ENCODE data around the gene FOXO3. TPM values are rescaled to one million over a fixed set of nuclear protein-coding genes. Genes with fewer than 3 reads are reported as not detected.

Gene FOXO3
- polyA plus RNA-seq, 1 donor (not counting 4 experiments of a cell fraction or from before 2014, with no cell fraction given) = 17.6 TPM

- no peaks in the 10 kb centered on the region for H4K20me1 ChIP-seq (ENCODE audit: control insufficient read depth, extremely low read depth, insufficient read depth, low read length)
- H3K9me3 ChIP-seq (ENCODE audit: control insufficient read depth, low read depth, low read length) = no peaks in the 10 kb centered on the region
- no peaks in the 10 kb centered on the region for H3K36me3 ChIP-seq (ENCODE audit: control insufficient read depth in 2 of 2, extremely low read depth in 1 of 2, insufficient read depth in 2 of 2, low read length in 2 of 2)
- H3K27me3 ChIP-seq (ENCODE audit: control insufficient read depth, extremely low read depth, insufficient read depth, low read length) = no peaks in the 10 kb centered on the region
- H2AFZ ChIP-seq (ENCODE audit: control insufficient read depth, low read length) = no peak overlapping the region
- peaks cover 54% of the 10 kb centered on the region for H3K4me1 ChIP-seq (ENCODE audit: control insufficient read depth, extremely low read depth, insufficient read depth, low read length)
- H3K9me1 ChIP-seq (ENCODE audit: control insufficient read depth, extremely low read depth, insufficient read depth, low read length) = no peaks in the 10 kb centered on the region
- TF ChIP-seq, protein P1, sequence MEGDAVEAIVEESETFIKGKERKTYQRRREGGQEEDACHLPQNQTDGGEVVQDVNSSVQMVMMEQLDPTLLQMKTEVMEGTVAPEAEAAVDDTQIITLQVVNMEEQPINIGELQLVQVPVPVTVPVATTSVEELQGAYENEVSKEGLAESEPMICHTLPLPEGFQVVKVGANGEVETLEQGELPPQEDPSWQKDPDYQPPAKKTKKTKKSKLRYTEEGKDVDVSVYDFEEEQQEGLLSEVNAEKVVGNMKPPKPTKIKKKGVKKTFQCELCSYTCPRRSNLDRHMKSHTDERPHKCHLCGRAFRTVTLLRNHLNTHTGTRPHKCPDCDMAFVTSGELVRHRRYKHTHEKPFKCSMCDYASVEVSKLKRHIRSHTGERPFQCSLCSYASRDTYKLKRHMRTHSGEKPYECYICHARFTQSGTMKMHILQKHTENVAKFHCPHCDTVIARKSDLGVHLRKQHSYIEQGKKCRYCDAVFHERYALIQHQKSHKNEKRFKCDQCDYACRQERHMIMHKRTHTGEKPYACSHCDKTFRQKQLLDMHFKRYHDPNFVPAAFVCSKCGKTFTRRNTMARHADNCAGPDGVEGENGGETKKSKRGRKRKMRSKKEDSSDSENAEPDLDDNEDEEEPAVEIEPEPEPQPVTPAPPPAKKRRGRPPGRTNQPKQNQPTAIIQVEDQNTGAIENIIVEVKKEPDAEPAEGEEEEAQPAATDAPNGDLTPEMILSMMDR (optimal IDR thresholded peaks at IDR 0.05 in 1 of 3, IDR thresholded peaks at IDR 0.05 in 1 of 3, conservative IDR thresholded peaks at IDR 0.05 in 1 of 3; ENCODE audit: extremely low read depth in 1 of 3, insufficient read depth in 2 of 3, low read length in 3 of 3) = no peak
- no peak for TF ChIP-seq EZH2 (IDR thresholded peaks at IDR 0.05; ENCODE audit: low read length)
- H3K79me2 ChIP-seq (ENCODE audit: control insufficient read depth, insufficient read depth, low read length) = peaks cover 62% of the 10 kb centered on the region
- H3K9ac ChIP-seq (ENCODE audit: control insufficient read depth, extremely low read depth, insufficient read depth, low read length) = no peak overlapping the region
- H3K4me3 ChIP-seq (ENCODE audit: control insufficient read depth in 2 of 3, extremely low read depth in 1 of 3, insufficient read depth in 2 of 3, low read depth in 1 of 3, low read length in 3 of 3) = no peak overlapping the region
- FAIRE-seq (no peak), DNase-seq (ENCODE audit: low read depth, low spot score) (no peak)
- dilution Hi-C loops (cut with MboI; ENCODE audit: extremely low pct_ligation_motif_present, low sequenced_read_pairs) = no loop called here
- peak overlapping the region; percentile 27 for H3K4me2 ChIP-seq (ENCODE audit: control insufficient read depth, extremely low read depth, insufficient read depth, low read depth, low read length)
- H3K27ac ChIP-seq (ENCODE audit: control insufficient read depth, insufficient read depth, low read length) = no peak overlapping the region
Measured at GRCh38 chr6:108653949-108654348, 93.2 kb downstream of the FOXO3 start.

GRCh38 chr6:108654465-108655106 is 93.9 kb downstream of the FOXO3 start:
- no peaks in the 10 kb centered on the region for H3K9me1 ChIP-seq (ENCODE audit: control insufficient read depth, extremely low read depth, insufficient read depth, low read length)
- dilution Hi-C loops (cut with MboI; ENCODE audit: extremely low pct_ligation_motif_present, low sequenced_read_pairs) = no loop called here
- FAIRE-seq (no peak), DNase-seq (ENCODE audit: low read depth, low spot score) (no peak)
- H3K27me3 ChIP-seq (ENCODE audit: control insufficient read depth, extremely low read depth, insufficient read depth, low read length) = no peaks in the 10 kb centered on the region
- H3K4me1 ChIP-seq (ENCODE audit: control insufficient read depth, extremely low read depth, insufficient read depth, low read length) = peaks cover 54% of the 10 kb centered on the region
- no peaks in the 10 kb centered on the region for H3K9me3 ChIP-seq (ENCODE audit: control insufficient read depth, low read depth, low read length)
- no peak overlapping the region for H3K27ac ChIP-seq (ENCODE audit: control insufficient read depth, insufficient read depth, low read length)
- H3K4me3 ChIP-seq (ENCODE audit: control insufficient read depth in 2 of 3, extremely low read depth in 1 of 3, insufficient read depth in 2 of 3, low read depth in 1 of 3, low read length in 3 of 3) = no peak overlapping the region
- peak overlapping the region; percentile 27 for H3K4me2 ChIP-seq (ENCODE audit: control insufficient read depth, extremely low read depth, insufficient read depth, low read depth, low read length)
- no peak overlapping the region for H3K9ac ChIP-seq (ENCODE audit: control insufficient read depth, extremely low read depth, insufficient read depth, low read length)
- H2AFZ ChIP-seq (ENCODE audit: control insufficient read depth, low read length) = no peak overlapping the region
- H4K20me1 ChIP-seq (ENCODE audit: control insufficient read depth, extremely low read depth, insufficient read depth, low read length) = no peaks in the 10 kb centered on the region
- TF ChIP-seq EZH2 (IDR thresholded peaks at IDR 0.05; ENCODE audit: low read length) = no peak
- TF ChIP-seq, protein P1 (optimal IDR thresholded peaks at IDR 0.05 in 1 of 3, IDR thresholded peaks at IDR 0.05 in 1 of 3, conservative IDR thresholded peaks at IDR 0.05 in 1 of 3; ENCODE audit: extremely low read depth in 1 of 3, insufficient read depth in 2 of 3, low read length in 3 of 3) = no peak
- H3K36me3 ChIP-seq (ENCODE audit: control insufficient read depth in 2 of 2, extremely low read depth in 1 of 2, insufficient read depth in 2 of 2, low read length in 2 of 2) = no peaks in the 10 kb centered on the region
- H3K79me2 ChIP-seq (ENCODE audit: control insufficient read depth, insufficient read depth, low read length) = peaks cover 67% of the 10 kb centered on the region
